Kidney capillary endothelial cell (primary cell): ENCODE results near the gene RGS16.

Source experiments
- DNase-seq: peaks from one replicate; pipeline ENCODE4 v3.0.0-alpha.2; 2018; ENCODE audit warnings: low spot score

RGS16 gene

DNA sequence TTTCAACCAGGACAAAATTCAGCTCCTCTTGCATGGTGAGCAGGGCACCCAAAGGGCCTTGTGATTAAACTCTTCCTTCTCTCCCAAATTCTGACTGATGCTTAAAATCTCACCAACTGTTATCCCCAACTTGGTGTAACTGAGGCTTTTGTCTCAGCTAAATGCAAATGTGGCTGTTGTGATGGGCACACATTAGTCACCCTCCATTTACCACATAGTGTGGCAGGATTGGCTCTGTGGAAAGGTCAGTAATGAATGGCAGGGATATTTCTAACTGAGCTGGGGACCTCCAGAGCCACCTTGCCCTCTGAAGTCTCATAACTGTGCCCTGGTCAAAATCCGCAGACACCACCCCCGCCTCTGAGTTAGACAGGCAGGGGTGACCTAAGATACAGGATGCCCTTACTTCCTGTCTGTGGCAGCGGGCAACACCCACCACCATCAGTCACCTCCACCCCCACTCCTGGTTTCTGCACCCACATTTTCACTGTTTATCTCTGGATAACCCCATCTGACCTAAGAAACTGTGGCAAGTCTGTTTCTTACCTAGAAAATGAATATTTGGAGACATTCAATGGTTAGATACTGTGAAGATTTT is 25.4 kb upstream of the RGS16 start:
- DNase-seq = peak; percentile 57

DNA sequence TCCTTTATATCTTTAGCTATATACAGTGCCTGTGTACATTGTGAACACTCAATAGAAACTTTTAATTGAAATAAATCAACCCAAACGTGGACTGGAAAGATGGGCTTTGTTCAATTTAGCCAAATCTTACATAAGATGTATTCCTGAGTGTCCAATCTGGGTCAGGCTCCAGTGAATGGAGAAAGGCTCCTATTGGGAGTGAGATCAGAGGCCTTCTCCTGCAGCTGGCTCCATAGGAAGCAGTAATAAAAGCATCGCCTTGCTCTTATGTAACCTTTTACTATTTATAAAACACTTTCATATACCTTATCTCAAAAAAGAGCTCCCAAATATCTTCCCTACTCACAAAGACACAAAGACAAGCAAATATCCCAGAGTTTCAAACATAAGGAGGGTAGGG is 24.9 kb upstream of the RGS16 start:
- no peak for DNase-seq

DNA sequence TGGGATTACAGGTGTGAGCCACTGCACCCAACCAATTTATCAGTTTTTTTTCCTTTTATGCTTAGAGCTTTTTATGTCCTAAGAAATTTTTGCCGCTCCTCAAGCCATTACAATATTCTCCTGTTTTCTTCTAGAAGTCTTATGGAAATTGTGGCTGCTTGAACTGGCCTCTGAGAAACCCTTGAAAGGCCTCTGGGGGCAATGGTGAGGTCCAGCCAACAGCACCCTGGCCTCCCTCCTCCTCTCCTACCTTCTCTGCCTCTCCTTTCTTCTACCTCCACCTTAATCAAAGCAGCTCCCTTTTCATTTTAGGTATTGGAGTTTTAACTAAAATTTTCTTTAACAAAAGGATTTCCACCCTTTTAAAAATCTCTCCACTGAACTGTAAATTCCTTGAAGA is 24.5 kb upstream of the RGS16 start:
- DNase-seq = no peak

DNA sequence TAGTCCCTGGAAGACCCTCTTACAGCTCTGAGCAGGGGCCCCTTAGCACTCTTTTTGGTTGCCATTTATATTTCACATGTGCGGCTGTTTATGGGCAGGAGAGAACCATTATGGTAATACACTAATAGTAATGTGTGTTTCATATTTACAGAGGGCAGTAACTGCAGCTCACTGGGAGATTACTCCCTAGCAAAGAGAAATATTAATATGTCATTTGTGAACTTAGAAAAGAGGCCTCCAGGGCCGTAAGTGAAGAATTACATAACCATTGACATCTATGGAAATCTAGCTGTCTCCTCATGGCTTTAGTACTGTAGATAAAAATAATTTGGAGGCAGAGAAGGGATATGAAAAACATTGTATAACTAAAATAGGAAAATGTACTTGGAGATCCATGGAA is 23.4 kb upstream of the RGS16 start:
- no peak for DNase-seq

DNA sequence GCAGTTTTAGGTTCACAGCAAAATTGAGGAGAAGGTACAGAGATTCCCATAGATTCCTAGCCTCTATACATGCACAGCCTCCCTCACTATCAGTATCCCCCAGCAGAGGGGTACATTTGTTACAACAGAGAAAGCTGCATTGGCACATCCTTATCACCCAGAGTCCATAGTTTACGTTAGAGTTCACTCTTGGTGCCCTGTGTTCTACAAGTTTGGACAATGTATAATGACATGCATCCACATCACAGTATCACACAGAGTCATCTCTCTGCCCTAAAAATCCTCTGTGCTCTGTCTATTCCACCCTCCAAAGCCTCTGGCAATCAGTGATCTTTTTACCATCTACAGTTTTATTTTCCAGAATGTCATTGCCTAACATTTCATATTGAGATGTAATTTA is 22.3 kb upstream of the RGS16 start:
- DNase-seq = no peak

DNA sequence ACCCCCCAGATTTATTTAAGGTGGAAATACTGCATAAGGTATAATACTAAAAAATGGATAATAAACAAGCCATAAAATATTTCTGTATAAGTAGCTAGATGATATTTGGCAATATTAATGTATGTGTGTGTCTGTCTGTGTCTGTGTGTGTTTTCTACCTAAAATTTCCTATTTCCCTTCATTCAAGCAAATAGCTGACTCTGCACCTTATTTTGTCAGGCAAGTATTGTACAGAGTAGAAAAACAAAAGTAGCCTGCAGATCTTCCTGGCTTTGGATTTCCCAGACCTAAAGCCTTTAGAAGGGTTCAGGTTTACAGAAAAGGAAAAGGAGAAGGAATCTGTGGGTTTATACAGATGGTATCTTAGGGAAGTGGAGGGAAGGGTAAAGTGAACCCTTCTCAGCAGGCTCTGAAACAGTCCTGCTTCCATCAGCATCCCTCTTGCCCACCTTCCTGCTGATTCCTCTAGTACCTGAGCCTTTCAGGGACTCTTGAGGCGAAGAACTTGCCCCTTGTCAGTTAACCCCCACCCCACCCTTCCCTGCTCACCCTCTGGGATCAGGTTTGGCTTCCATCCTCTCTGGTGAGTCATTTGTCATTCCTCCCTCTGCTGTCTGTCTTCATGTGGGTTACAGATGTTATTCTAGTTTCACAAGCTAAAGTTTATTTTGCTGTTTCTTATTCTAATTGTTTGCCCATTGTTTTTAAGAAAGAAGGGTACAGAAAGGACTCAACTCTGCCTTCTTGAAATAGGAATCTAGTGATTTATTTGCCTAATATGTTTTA is 21.7 kb upstream of the RGS16 start:
- no peak for DNase-seq

DNA sequence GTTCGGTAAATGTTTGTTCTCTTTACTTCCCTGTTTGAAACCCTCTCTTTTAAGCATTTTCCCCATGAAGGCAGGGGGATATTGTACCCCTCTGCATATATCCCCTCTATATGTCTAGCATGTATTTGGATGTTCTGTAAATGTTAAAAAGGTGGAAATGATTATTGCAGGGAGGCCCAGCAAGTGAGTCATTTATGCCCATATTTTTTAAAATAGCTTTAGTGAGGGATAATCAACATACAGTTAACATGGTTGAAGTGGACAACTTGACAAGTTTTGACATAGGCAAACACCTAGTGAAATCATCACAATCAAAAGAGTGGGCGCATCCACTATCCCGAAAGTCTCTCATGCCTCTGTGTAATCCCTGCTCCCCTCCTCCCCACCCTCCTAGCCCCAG is 20.8 kb upstream of the RGS16 start:
- no peak for DNase-seq

DNA sequence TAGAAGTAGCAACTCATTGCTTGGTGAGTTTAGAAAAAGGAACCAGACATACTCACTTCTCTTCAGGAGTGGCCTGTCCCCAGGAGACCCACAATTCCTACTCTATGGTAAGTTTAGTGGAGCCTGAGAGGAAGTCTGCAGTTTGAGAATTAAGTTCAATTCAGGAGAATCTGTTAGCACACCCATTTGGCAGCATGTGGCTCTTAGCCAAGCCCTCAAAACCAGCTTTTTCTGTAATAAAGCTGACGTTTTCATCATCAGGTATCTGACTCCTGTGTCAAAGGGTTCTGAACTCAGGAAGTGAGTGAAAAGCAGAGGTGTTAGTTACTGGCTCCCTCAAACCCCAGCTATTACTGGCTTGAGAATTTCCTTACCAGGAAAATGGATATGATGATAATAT is 20.4 kb upstream of the RGS16 start:
- DNase-seq = no peak

DNA sequence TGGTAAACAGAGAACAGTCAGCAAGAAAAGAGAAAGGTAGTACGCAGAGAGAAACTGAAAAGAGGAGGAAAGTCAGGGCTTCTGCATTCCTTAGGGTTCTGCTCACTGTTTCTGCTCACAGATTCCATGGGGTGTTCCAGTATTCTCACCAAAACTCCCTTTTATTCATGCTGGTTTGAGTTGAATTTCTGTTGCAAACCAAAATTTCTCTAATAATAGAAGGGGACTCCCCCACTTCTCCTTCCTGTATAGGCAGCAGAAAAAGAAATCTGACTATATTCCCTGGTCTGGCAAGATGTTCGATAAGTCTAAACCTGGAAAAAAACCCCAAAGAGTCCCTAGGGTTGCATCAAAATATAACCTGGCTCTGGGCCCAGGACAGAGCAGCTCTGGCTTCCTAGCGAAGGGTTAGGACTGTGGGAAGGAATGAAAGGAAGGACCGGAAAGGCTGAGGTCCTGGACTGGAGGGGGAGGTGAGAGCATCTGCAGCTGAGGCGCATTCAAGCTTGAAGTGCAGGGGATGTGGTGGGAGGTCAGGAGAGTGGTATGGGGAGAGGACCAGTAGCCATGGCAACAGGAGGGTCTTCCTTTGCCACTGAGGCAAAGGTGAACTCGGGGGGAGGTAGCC is 18.8 kb upstream of the RGS16 start:
- DNase-seq = no peak

DNA sequence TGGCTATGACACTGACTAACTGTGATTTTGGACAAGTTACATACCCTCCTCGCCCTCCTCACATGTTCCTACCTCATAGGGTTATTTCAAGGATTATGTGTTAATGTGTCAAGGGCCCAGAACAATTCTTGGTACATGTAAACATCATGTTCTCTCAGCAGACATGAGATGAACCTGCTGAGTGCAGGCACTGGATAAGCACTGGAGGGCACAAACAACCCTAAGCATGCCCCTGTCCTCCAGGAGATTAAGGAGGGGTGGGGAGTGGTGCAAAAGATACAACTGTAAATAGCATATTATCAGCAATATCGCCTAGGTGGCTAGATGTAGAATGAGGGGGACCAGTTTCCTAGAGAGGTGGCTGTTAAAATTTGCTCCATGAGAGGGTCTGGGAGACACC is 17.7 kb upstream of the RGS16 start:
- no peak for DNase-seq

DNA sequence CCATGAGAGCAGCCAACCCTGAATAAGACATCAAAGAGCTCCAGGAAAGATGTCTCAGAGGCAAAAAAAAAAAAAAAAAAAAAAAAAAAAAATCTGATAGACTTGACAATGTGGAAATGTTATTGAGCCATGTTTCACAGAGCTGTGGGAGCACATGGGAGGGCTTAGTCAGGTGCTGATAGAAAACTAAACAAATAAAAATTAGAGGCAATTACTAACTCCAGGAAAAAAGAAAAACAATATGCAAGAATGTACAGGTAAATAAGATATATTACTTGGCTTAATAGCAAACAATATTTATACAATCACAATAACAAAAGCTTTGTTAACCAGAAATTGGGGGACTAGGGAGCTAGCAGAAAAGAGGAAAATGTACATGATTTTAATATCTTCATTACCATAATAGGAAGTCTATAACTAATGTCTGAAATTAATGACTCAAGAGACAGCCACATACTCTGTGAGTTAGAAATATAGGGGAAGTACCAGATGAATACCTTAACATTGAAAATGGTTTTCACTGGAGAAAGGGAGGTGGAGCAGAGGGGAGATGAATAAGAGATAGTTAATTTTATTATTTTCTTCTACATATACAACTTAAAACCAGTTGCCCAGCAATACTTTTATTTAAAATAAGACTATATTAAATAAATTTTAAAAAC is 16.9 kb upstream of the RGS16 start:
- no peak for DNase-seq

DNA sequence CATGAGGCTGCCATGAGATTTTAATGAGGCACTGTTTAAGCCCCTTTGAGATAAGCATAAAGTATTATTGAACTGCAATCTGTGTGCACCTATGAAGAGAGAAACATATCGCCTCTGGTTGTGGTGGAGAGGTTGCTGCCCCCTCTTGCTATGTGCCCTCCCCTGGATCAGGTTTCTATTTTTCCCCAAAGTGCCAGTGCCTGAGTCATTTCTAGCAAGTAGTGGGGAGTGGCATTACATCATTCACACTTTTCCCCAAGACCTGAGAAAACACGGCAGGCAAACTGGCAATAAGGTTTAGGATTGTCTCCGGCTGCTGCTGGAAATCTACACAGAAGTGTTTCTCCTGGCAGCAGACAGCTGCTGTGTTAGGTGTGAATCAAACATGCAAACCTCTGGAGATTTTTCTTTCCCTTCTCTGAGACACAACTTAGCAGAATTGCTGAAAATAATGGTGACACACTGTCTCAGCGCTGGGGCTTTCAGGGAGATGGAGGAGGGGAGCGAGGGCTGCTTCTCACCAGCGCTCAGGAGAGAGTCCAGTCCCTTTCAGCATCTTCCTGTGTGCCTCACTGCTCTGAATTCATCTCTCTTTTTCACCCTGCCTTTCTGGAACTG is 13.7 kb upstream of the RGS16 start:
- DNase-seq = no peak

DNA sequence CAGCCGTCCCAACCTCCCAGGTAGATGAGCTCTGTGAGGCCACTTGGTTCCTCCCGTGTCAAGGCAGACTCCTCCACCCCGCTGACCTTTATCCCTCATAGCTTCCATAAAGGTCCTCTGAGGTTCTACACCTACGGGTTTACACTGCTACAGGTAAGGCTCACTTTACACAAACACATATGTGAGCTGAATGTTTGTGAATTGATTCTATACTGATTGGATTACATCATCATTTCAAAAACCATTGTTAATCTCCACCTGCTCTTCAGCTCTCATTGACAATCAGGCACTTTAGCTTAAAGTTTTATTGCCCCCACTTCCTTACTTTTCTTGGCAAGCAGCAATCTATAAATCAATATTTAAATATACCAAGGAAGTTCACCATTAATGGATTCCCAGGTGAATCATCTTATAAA is 12.8 kb upstream of the RGS16 start:
- DNase-seq = no peak

DNA sequence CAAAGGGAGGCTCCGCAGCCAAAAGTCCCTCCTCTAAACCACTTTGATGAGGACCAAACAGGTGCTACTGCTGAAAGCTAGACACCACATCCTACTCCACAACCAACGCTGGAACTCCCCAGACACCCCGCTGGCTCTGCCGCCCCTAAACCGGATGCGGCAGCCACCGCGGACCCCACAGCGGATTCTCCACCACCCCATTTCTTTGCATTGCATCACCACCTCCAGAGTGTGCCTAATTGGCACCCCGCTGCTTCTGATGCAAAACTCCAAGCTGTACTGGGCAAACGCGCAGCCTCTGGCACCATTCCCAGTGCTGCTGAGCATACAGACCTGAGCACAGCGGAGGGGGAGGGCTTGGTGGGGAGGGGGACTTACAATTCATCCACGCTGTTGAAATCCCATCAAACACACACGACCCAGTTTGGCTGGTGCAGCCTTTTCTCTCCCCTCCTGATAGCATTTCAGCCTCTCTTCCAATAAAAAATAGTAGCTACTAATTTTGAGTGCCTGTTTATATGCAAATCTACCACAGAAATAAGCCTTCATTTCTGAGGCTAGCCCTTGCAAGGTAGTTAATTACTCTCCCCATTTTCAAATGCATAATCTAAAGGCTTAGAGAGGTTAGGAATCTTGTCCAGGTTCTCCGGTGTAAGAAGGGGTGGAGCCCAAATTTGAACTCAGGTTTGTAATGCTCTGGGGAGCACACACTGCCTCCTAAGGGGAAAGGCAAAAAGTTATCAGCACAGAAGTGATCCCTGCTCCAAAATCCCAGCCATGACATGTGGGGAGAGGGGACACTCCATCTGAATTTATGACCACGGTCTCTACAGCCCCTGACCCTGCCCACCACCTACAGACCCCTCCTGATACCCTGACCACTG is 12.2 kb upstream of the RGS16 start:
- no peak for DNase-seq

DNA sequence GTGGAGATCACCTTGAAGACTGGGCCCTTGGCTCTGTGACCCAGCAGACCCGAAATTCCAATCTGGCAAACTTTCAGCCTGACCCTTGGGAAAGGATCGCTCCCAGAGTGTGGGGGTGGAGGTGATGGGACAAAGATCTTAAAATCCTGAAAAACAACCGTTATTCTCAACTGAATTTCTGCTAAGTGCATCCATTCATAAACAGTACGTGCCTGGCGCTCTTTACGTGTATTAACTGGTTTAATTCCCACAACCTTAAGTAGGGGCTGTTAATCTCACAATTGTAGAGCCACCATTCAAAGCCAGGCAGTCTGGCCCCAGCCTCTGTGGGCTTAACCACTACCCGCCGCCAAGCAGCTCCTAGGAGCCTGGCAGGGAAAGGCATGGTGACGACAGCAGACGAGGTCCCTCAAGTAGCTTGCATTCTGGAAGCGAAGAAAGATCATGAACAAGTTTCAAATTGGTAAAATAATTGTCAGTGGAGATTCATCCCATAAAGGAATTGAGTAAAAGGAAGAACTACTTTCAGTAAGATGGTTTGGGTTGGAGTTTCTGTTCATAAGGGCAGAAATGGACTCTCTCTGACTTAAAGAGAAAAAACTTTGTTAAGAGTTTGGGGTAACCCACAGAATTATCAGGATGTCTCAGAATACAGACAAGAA is 11.4 kb upstream of the RGS16 start:
- DNase-seq = no peak

DNA sequence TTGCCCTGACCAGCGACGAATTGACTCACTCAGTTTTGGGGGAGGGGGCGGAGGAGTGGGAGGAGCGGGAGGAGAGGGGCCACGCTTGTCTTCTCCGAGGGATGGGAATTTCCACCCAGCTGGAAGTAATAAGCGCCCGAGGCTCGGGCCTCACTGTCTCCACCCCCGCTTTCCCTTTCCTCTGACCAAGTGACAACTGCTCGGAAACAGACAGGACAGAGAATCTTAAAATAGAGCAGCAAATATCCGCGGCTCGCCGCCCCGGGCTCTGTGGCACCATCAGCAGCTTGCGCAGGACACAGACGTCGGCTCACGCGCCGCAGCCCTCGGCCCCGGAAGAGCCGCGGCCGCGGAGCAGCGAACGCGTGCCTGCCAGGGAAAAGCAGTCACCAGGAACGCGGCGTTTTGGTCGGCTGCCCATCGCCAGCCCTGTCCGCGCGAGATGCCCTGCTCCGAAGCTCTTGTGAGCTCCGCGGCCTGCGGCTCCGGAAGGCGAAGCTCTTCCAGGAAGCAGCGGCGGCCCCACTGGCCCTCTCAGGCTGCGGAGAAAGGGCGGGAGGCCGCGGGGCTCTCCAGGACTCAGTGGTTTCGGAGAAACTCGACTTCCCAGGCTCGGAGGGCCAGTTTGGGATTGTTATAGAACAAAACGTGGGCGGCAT is 10.7 kb upstream of the RGS16 start:
- peak; percentile 89 for DNase-seq

DNA sequence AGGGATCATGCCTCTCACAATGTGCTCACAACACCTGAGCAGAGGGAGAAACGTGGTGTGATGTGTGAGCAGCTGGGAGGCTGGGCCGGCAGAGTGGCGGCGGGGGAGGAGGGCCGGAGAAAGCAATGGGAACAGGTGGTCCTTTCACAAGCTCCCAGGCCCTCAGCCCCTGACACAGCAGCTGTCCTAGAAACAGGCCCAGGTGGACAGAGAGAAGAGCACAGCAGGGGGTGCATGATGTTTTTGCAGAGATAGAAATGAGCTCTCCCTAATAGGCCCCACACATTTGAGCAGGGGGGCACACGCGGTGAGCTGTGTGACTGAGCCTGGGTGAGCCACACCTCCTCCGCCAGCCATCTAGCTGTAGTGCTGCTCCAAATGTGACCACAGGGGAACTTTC is 7.6 kb upstream of the RGS16 start:
- DNase-seq = no peak

DNA sequence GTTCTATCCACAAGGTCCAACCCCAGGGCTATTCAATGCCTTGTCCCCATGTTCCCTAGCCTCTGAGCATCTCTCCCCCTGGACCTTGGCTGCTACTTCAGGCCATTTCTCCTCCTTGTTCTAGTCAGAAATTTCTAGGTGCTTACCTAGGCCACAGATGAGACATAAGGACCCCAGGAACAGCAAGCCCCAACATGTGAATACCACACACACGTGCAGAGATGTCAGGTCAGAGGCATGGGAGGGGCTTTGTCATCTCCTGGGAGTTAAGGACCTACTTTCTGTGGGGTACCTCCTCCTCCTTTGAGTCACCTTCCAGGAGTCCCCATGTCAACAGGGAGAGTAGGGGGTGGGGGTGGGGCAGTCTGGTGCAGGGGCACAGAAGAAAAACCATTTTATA is 7.1 kb upstream of the RGS16 start:
- DNase-seq = no peak

DNA sequence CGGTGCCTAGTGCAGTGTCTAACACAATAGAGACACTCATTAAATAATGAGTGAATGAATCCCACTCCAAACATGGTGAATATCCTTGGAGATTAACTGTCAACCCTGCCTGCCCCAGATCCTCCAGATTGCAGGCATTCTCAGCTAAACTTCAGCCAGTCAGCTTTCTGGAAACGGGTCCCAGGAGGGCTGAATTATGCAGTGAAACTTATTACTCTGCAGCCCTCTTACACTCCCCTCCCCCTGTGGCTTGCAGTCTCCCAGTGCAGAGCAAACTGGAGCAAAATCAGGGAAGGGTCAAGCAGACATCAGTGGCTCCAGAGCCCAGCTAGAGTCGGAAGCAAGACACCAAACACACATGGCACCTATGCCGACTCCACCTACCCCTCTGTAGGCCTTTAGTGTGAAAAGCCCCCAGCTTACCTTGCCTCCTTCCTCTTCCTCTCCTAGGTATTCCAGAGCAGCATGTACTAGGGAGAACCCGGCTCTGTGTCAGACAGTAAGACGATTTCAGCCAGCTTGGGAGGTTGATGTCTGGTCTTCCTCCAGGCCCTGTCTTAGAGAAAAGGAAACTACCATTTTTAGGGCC is 6.5 kb upstream of the RGS16 start:
- DNase-seq = no peak
